ENCODE results near the gene PLK1.
"Not testable (repeated sequence)": the region's sequence is repeated elsewhere in the genome, so short reads cannot be mapped to it uniquely, and the experiment has no call there.

DNA sequence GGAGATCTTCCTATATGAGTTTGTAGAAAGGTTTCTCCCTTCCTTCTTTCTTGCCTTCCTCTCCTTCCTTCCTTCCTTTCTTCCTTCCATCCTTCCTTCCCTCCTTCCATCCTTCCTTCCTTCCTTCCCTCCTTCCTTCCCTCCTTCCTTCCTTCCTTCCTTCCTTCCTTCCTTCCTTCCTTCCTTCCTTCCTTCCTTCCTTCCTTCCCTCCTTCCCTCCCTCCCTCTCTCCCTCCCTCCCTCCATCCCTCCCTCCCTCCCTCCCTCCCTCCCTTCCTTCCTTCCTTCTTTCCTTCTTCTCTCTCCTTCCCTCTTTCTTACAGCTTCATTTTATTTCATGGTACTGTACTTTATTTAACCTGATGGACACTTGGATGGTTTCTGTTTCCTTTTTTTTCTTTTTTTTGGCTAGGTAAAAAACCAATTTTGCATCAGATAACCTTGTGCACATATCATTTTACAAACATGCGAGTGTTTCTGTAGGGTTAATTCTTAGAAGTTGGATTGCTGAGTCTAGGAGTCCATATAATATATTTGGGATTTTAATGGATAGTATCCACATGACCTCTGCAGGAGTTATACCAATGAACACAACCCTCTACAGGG, 58.8 kb downstream of the PLK1 start:
- TF ChIP-seq, protein P1, sequence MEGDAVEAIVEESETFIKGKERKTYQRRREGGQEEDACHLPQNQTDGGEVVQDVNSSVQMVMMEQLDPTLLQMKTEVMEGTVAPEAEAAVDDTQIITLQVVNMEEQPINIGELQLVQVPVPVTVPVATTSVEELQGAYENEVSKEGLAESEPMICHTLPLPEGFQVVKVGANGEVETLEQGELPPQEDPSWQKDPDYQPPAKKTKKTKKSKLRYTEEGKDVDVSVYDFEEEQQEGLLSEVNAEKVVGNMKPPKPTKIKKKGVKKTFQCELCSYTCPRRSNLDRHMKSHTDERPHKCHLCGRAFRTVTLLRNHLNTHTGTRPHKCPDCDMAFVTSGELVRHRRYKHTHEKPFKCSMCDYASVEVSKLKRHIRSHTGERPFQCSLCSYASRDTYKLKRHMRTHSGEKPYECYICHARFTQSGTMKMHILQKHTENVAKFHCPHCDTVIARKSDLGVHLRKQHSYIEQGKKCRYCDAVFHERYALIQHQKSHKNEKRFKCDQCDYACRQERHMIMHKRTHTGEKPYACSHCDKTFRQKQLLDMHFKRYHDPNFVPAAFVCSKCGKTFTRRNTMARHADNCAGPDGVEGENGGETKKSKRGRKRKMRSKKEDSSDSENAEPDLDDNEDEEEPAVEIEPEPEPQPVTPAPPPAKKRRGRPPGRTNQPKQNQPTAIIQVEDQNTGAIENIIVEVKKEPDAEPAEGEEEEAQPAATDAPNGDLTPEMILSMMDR (IDR thresholded peaks at IDR 0.05) = not testable (repeated sequence)
- TF ChIP-seq POLR2A, EP300 (IDR thresholded peaks at IDR 0.05): not testable (repeated sequence)
